NCI-H226 (cell line): ENCODE data around the gene EME2.

Experiments used
- DNase-seq: peaks from one replicate; pipeline ENCODE4 v3.0.0-alpha.2; 2015

EME2 gene

DNA sequence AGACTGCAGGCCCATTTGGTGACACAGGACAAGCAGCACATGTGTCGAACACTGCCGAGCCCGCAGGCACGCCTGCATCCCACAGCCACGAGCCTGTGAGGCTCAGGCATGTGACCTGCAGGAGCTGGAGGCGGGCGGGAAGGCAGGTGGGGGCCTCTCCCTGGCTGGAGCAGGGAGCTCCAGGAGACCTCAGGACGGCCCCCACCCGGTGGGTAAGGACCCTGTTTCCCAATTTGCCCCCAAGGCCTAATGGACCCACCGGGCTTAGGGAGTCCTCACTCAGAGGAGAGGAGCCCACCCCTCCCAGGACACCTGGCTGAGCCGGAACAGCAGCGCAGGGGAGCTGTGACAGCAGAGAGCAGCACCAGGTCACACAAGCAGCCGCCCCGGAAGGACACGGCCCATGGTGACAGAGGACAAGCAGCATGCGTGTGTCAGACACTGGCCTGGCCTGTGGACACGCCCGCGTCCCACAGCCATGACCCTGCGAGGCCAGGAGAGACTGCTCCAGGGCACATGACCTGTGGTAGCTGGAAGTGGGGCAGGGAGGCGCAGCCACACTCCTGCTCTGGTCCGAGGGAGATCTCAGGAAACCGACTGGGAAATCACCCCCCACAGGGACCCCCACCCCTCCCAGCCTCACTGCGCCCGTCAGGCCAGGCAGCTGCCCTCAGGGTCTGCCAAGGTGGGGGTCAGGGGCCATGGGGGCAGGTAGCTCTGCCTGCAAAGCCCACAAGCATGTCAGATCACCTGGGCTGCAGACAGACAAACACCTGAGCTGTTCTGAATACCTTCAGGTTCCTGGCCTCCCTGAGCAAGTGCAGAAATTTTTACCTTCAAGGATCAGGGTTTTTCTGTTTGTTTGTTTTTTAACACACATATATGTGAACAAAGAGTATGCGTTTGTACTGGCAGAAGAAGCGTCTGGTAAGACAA lies 7.4 kb downstream of the EME2 start:
- DNase-seq, result no peak

- no peak for DNase-seq
These were observed 8.1 kb downstream of the EME2 start for GRCh38 chr16:1780677-1781072.

- DNase-seq, result no peak
These were observed 8.6 kb downstream of the EME2 start for GRCh38 chr16:1781254-1781653.

DNA sequence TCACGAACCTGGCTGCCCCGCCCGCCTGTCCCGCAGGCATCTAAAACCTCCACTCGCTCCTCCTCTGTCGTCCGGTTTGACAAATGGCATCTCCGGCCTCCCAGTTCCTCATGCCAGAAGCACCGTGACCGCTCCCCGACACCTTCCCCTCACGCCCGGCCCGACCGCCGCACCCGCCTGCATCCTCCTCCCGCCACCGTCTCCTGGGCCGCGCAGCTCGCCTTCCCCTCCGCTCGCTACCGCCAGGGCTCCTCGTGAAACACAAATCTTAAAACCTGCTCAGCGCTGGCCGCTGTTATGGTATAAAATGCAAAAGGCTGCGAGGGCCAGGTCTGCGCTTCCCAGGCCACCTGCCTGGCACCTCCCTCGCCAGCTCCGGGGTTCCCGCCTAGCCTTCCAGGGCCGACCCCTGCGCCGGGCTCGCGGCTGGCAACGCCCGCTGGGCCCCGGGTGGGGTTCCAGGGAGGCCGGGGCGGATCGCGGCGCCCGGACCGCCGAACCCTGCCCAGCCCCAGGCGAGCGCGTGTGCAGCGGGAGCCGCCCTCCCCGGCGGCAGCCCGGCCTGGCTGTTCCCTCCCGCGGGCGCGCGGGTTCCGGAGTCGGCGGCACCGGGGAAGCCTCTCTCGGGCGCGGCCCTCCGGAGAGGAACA lies 9.3 kb downstream of the EME2 start:
- no peak for DNase-seq

DNA sequence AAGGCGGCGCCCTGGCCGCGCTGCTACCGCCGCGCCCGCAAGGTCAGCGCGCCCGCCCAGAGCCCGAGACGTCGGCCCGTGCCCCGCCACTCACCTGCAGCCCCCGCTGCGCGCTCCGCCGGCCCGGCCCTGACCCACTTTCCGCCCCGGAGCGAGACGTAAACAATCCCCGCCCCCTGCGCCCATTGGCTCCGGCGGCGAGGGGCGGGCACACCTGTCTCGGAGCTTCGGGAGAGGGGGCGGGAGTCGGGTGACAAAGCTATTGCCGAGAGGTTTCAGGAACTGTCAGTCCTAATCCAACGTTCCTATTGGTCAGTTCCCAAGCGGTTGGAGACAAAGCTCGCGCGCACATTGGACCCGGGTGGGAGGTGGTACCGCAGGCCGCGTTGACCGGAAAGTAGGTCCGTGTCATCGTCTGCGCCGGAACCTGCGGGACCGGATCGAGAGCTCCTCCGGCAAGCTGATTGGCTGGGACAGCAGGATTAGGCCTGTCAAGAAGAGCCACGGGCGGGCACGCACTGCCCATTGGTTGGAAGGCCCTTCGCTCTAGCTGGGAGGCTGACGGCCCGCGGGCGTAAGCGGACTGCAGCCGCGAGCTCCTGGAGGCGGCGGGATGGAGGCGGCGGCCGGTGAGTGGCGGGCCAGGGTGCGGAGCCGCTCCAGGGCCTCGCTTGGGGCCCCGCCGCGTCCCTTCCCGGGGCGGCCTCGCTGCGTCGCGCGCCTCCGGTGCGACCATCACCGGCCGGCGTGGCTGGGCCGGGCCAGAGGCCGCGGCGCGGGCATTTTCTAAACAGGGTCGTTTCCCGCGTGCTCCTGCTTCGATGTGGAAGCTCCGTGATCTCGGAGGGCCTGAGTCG lies 10.0 kb downstream of the EME2 start, which contains the start of the genes NUBP2 and SPSB3:
NUBP2 (plus strand) TSS at position 553 of the 857 bp plus-strand sequence; CDS start at position 614, 61 bp downstream.
SPSB3 (minus strand) TSS at position 164 of the 857 bp plus-strand sequence. CDS start 1,088 bp downstream, outside the sequence.
- peak; percentile 100 for DNase-seq

- no peak for DNase-seq
These were observed 12.6 kb downstream of the EME2 start for GRCh38 chr16:1784977-1785845.

DNA sequence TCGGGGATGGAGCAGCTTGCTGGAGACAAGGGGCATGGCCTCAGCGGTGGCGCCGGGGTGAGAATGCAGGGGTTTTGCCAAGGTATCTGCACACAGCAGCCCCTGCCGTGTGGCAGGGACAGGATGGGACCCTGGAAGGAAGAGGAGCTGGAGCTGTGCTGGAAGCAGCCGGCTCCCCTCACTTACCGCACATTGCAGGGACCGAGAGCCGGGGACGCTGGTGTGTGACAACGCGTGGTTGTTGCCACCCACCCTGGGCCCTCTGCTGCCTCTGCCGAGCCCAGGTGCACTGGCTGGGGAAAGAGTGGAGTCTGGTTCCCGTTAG lies 13.2 kb downstream of the EME2 start:
- DNase-seq, result no peak

DNA sequence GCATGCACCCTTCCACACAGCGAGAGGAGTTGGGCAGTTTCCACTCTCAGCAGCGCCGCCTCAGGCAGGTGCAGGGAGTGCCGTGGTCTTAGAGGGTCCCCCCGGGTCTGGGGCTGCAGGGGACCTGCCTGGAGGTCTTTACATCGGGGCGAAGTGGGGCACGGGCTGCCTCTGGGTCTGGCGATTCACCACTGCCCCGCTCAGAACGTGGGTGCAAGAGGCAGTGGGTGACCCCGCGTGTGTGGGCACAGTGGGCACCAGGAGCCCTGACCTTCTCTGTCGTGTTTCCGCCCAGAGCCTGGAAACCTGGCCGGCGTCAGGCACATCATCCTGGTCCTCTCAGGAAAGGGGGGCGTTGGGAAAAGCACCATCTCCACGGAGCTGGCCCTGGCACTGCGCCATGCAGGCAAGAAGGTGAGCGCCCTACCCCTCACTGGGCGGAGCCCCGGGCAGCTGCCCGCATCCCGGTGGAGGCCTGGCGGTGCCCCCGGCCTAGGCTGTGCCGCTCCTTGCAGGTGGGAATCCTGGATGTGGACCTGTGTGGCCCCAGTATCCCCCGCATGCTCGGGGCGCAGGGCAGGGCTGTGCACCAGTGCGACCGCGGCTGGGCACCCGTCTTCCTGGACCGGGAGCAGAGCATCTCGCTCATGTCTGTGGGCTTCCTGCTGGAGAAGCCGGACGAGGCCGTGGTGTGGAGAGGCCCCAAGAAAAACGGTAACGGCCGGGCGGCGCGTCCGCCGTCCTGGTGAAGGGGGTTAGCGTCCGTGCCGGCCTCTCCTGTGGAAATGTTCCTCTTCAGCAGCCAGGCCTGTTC lies 13.8 kb downstream of the EME2 start:
- DNase-seq, result no peak

- no peak for DNase-seq
These were observed 14.4 kb downstream of the EME2 start for GRCh38 chr16:1787056-1787321.

- no peak for DNase-seq
These were observed 14.9 kb downstream of the EME2 start for GRCh38 chr16:1787322-1788094.

DNA sequence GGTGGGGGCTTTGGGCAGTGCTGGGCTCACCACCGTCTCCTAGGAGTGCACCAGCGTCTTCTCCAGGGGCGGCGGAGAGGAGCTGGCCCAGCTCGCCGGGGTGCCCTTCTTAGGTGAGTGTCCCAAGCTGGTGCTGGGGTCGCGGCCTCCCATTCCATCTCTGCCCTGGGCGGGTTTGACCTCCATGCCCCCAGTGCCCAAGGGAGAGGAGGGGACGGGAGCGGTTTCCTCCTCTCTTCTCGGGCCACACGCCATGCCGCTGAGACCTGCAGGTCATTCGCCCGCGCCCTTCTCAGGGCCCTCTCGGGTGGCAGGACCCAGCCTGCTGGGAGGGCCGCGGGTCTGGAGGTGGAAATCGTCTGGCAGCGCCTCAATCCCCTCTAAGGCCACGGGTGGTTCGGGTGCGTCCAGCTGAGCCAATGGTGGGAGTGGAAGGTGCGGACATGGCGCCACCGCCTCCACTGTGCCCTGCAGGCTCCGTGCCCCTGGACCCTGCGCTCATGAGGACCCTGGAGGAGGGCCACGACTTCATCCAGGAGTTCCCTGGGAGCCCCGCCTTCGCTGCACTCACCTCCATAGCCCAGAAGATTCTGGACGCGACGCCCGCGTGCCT lies 15.6 kb downstream of the EME2 start:
- no peak for DNase-seq

DNA sequence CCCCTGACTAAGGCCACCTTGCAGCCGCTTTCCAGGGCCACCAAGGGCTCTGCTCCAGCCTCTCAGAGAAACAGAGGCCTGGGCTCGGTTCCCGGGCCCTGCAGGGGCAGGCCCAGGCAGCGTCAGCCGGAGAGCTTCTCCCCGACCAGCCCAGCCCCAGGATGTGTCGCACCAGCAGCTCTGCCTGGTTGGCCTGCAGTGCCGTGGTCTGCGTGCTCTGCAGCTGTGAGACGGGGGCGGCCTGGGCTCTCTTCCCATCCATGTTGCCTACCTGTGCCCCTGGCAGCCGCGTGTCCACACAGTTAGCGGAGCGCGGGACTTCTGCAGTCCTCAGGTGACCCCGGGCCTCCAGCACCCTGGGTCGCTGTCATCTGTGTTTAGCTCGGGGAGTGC lies 16.1 kb downstream of the EME2 start:
- no peak for DNase-seq

- DNase-seq, result no peak
These were observed 17.0 kb downstream of the EME2 start for GRCh38 chr16:1789643-1790045.

- no peak for DNase-seq
These were observed 17.6 kb downstream of the EME2 start for GRCh38 chr16:1790261-1790610.

GRCh38 chr16:1790611-1791255 lies 18.1 kb downstream of the EME2 start:
- DNase-seq, result no peak

GRCh38 chr16:1791256-1791942 lies 18.8 kb downstream of the EME2 start:
- no peak for DNase-seq

DNA sequence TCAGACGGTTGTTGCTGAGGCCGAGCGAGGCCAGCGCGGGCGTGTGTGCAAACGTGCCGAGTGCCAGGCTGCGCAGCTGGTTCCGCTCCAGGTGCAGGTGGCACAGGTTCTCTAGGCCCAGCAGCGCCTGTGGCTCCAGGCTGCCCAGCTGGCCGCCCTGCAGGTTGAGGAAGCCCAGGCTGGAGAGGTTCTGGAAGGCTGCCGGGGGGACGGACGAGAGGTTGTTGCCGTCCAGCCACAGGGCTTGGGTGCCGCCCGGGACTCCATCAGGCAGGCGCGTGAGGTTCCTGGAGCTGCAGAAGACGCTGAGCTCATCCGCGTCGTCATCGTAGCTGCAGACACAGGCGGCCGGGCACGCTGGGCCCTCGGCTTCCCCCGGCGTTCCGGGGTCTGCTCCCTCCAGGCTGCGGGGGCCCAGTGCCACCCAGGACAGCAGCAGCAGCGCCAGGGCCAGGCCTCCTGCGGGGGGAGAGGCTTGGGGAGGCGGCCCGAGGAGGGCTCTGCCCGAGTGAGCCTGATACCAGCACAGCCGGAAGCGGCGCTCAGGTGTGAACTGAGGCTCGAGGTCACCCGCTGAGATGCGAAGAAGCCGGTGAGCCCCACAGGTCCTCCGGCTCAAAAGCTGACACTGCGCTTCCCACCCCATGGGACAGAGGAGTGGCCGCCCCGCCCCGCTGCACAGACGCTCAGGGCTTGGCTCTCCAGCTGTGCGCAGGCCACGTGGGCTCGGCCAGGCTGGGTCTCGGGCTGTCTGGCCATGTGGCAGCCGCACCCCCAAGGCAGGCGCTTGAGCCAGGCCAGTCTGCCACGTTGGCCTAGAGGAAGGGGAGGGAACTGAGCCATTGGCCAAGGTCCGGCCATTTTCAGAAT lies 19.6 kb downstream of the EME2 start:
- no peak for DNase-seq
